NCI-H2029 treated with DMSO at 0.1 percent for 48 hours (cell line): ENCODE results near the gene CCDC3.
A peak's percentile ranks its signal among the peaks of the same experiment; 100 is the strongest.
"Not testable (repeated sequence)": the region's sequence is repeated elsewhere in the genome, so short reads cannot be mapped to it uniquely, and the experiment has no call there.

Source experiments
- DNase-seq: peaks from one replicate; lab custom pipeline; 2025; lab: John Stamatoyannopoulos, UW

CCDC3 gene

DNA sequence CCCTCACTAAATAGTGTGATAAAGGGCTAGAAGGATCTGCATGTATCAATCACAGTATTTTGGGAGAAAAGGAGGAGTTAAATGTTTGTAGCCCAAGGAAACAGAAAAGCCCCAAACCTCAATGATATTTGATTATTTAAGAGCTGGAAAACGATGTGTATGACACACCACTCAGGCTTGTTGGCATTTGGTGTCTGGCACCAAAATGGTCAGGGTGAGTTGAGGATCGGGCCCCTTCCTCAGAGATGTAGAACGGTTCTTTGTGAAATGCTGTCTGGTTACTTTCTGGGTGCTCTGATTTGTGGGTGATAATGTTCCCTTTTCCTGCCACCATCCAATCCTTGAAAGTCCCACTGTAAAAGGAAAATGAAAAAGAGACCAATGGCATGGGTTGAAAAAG, 113.7 kb downstream of the CCDC3 start:
- no peak for DNase-seq

DNA sequence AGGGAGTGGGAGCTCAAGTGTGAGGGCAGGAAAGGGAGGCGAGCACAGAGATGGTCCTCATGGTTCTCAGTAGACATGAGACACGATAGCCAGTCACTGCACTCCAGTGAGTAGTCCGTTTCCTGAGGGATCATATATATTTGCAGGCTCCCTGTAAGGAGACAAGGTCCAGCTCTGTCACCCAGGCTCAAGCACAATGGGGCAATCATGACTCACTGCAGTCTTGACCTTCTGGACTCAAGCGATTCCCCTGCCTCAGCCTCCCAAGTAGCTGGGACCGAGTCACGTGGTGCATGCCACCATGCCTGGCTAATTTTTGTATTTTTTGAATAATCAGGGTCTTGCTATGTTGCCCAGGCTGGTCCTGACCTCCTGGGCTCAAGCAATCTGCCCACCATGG, 116.7 kb downstream of the CCDC3 start:
- DNase-seq, result no peak

DNA sequence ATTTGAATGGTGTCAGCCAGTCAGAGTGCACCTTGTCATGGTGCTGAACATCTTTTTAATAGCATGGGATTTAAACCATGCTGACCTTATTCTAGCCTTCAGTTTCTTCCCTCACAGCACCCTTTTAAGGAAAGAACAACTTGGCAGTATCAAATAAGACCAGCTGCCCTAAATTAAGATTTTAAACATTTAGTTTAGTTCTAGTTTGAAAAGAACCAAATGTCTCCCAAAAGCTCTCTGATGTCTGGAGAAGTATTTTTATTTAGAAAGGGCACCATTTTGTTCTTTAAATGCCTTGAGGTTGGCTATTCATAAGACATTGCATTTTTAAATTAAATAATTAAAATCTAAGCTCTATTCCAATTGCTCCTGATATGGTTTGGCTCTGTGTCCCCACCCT, 121.1 kb downstream of the CCDC3 start:
- DNase-seq, result no peak

DNA sequence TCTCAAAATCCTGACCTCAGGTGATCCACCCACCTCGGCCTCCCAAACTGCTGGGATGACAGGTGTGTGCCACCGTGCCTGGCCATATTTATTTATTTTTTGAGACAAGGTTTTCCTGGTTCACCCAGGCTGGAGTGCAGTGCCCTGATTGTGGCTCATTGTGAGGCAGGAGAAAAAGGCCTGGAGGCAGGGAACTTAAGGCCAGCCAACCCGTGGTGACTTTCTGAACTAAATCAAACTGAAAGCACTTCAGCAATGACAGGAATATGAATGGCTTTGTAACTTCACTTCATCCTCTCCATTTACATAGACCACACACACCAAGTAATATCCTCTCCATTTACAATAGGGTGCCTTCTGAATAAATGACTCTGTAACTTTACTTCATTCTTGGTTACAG, 124.4 kb downstream of the CCDC3 start:
- no peak for DNase-seq

DNA sequence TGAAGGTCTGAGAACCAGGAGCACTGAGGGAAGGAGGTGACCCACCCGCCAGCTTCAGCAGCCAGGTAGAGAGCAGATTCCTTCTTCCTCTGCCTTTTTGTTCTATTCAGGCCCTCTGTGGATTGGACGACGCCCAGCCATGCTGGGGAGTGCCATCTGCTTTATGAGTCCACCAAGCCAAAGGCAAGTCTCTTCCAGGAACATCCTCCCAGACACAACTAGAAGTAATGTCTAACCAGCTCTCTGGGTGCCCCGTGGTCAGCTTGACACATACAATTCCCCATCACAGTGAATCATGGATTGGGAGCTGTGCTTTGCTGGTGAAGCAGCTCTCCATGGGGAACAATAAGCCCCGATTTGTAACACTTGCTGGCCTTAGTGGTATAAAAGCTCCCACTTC, 125.2 kb downstream of the CCDC3 start:
- DNase-seq, result no peak

DNA sequence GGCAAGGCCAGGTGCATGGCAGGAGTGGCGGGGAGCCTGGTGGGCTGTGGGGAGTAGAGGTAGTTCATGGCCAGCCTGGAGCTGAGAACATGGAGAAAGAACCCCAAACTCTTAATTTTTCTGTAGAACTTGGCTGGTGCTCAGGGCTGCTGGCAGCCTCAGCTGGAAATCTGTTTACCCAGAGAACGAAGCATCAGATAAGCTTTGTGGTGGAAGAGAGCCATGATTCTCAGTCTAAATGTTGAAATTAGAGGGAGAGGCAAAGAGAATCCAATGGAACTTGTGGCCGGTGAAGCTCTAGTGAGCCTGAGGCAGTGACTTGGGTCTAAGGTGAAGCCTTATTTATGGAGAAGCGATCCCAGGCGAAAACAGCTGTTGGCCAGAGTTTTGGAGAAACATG, 126.4 kb downstream of the CCDC3 start:
- no peak for DNase-seq

DNA sequence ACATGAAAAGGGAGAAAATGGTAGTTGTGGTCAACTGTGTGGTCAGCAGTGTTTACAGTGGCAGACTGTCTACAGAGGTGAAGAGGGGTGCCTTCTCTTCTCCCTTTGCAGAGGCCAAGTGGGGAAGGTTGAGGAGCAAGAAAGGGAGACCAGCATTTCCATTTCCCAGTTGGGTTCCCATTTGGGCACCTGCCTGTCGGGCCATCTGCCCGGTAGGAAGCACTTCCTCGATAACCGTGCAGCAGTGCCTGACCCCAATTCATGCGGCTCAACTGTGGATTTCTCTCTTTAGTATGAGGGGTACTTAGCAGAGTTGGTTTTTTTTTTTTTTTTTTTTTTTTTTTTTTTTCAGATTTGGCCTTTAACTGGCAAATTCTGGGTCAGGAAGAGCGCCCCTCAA, 127.0 kb downstream of the CCDC3 start:
- DNase-seq, result no peak

DNA sequence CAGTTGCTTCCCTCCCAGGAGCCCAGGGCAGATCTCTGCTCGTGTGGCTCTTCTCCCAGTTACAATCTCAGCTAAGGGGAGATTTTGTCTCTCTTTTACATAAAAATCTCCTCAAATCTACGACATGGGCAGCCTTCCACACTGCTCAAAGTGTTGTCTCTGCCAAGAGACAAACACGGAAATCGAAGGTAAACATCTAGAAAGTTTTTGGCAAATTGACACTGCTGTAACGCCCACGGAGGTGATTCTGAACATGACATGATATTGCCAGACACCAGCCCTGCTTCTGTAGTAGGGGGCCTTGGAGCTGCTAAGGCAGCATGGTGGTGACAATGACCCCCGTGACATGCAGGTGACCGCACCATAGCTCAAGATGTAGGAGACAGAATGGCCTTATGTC, 128.3 kb downstream of the CCDC3 start:
- DNase-seq, result no peak

DNA sequence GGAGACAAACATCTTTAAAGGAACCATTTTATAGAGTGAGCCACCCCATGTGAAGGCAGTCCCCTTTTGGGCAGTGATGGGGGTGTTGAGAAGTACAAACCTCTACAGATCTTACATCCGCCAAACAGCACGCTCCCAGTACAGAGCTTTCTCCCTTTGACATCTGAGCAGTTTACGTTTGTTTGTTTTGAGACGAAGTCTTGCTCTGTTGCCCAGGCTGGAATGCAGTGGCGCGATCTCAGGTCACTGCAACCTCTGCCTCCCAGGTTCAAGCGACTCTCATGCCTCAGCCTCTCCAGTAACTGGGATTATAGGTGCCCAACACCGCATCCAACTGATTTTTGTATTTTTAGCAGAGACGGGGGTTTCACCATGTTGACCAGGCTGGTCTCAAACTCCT, 128.9 kb downstream of the CCDC3 start:
- DNase-seq, result no peak

DNA sequence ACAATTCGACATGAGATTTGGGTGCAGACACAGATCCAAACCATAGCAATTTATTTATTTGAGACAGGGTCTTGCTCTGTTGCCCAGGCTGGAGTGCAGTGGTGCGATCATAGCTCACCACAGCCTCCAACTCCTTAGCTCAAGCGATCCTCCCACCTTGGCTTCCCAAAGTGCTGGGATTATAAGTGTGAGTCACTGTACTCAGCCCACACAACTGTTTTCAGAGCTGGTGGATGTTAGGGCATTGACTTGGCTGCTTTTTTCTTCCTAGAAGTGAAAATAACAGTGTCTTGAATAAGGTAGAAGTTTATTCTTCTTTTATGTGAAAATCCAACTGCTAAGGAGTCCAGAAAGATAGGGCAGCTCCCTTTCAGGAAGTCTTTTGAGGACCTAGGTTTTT, 132.1 kb downstream of the CCDC3 start:
- DNase-seq, result no peak

DNA sequence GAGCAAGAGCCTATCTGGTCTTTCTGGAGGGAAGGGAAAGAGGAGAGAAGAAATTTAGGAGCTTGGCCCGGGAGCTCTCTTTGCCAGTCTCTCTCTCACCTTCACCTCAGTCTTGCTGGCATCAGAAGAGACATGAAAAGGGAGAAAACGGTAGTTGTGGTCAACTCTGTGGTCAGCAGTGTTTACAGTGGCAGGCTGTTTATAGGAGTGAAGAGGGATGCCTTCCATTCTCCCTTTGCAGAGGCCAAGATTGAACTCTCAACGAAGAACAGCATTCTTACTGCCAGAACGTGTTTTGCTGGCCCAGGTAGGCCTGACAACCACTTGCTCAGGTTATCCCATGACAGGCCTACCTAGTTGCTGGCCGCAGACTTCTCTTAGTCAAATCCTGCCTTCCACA, 133.3 kb downstream of the CCDC3 start:
- DNase-seq, result no peak

DNA sequence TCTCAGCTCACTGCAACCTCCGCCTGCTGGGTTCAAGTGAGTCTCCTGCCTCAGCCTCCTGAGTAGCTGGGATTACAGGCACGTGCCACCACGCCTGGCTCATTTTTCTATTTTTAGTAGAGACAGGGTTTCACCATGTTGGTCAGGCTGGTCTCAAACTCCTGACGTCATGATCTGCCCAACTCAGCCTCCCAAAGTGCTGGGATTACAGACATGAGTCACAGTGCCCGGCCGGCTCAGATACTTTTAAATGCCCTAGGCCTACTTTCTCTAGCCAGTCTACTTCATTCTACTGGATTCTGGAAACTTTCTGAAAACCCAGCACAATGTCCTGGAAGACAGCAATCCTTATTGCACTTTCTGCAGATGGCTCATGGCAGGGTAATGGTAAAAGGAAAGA, 136.0 kb downstream of the CCDC3 start:
- DNase-seq, result not testable (repeated sequence)

DNA sequence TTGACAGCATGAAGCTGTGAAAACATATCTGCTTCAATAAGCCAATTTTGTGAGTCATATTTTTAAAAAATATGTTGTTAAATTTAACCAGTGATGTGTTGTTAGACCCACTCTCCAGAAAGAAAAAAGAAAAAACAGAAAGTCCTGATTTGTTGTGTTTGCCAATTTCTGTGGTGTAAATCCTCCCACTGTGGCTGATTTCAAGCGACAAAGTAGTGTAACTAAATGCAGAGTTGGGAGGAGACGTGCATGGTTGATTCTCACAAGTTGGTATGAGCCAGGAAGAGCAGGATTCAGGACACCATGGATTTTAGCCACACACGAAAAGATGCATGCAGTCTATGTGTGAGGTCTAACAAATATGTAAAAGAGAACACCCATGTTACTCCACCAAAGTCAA, 139.1 kb downstream of the CCDC3 start:
- DNase-seq, result no peak

DNA sequence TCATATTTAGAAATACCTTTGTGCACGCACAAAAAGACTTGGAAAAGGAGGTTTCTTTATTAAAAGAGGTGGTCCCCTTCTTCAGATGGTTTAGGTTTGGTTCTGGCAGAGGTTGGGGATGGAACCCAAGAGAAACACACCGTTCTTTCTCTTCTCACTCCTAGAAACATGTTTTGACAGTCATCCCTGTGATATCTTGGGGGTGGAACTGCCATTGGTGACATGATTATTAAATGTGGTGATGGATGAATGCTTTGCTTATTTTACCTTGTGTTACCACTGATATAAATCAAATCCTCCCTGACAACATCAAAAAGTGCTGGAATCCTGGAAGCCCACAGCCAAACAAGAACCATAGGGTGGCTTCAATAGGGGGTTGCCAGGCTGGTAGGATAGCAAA, 146.5 kb downstream of the CCDC3 start:
- no peak for DNase-seq

DNA sequence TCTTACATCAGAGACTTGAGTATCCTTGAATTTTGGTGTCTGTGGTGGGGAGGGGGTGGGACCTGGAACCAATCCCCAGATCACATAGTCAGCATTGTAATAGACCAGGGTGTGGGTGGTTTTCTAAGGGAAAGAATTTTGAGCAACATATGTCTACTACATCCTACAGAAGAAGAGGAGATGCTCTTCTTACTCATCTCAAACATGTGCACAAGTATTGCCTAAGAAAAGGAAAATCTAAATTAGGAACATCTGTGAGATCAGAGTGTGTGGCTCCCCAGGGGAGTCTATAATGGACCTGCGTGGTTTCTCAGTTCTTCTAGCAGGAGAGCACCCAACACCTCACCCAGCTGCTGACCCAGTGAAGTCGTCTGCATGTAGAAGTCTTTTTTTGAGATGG, 148.8 kb downstream of the CCDC3 start:
- no peak for DNase-seq

DNA sequence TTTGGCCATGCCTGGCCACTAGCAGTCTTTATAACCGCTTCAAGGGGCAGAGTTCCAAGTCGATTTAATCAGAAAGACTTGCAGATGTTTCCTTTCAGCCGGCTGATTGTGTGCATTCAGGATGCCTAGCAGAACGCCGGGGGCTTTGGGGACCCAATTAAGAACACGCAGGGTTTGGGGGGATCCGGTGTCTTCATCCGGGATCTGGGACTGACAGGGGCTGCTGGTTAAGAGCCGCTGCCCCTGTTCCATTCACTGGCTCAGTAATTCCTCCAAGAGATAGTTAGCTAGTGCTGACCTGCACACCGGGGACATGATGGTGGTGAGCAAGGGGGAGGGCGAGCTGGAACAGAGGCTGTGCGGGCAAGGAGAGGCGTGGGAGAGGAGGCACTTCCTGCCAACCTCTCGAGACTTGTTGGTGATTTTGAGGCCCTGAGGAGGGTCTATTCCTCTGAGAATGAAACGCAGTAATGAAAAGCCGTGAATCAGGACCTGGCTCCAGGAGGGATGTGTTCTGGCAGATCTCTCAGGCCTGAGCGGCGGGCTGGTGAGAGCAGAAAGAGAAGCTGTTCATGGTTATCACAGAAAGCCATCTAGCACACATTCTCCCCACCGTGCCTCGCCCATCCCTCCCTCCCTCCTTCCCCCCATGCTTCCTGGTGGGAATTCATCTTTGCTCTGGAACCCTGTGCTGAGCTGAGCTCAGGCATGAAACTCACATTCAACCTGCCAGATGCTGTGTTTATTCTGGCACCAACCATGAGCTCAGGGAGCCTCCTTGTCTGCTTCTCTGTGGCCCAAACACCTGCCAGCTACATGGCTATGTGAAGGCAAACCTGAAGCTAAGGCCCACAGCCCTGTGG, 152.0 kb downstream of the CCDC3 start:
- peak; percentile 43 for DNase-seq

DNA sequence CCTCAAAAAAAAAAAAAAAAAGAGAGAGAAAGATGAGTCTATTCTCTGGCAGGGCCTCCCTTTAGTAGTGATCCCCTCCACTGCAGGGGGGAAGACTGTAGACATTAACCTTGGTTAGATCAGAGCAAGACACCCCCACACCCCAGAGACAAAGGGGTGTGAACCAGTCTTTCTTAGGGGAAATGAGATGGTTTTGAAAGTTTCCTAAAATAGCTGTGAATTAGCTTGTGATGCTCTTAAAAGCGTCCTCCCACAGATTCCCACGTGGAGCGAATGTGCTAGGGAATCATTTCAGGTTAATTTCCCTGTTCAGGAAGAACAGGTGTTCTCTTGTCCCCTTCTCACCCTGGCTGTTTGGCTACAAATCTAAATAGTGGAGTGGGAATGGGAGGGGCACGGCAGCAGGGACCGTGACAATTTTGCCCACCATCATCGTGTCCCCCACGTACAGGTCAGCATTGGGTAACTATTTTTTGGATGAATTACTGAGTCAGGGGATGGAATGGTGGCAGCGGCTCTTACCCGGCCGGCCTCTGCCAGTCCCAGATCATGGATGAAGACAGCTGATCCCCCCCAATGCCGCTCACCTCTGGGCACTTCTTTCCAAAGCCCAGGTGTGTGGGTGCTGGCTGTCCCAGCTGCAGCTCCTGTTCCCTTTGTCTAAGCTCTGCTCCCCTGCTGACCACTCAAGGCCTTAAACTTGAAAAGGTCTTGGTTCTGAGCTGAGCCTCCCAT, 152.9 kb downstream of the CCDC3 start:
- DNase-seq, result no peak

DNA sequence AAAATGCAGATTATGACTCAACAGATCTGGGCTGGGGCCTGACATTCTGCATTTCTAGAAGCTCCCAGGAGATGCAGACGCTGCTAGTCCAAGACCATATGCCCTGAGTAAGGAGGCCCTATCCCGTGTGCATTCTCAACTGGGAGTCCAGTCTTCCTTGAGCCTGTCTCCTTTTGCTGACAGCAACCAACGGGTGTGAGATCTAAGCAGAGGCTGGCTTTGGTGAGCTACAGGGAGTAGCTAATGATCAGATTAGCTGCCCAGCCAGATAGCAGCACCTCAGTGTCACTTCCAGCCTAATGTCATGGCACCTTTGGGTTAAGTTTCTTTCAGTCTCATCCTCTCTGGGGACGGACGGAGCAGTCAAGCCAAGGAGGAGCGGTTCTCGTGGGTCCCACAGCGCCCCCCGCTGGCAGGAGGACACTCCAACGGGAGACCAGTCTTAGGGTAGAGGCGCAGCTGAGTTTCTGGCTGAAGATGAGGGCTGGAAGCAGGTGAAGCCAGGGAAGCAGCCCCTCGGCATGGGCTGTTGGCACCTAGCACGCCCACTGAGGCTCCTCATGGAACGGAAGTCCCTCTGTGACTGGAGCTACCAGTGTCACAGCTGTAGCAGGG, 154.0 kb downstream of the CCDC3 start:
- DNase-seq, result no peak

DNA sequence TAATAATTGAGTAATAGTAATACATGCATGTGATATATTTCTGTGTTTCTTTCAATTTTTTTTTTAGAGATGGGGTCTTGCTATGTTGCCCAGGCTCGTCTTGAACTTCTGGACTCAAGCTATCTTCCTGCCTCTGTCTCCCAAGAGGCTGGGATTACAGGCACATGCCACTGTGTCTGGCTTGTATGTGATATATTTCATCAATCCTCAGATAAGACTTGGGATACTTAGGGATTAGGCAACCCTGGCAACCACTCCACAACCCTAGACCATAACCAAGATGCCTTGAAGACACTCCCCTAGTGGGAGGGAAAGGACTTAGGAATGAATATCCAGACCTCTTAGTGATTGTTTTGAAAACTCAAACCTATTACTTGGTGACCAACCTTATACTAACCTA, 154.8 kb downstream of the CCDC3 start:
- DNase-seq, result no peak
